HepG2 (cell line): ENCODE measurements around the gene SEC62. TPM values are rescaled to one million over a fixed set of nuclear protein-coding genes. Genes with fewer than 3 reads are reported as not detected.
A peak's percentile ranks its signal among the peaks of the same experiment; 100 is the strongest.

Source experiments
- ATF7-NPFF ChIP-seq: sonication (generic); formaldehyde crosslinking; IDR thresholded peaks from 2 replicates; pipeline ENCODE4 v1.8.1; 2023; ENCODE audit warnings: mild to moderate bottlenecking, low read depth, missing genetic modification reagents, moderate library complexity
- GABPA ChIP-seq, 2 experiments: IDR thresholded peaks; 2 replicates each; pipeline ENCODE4 v1.6.1; 2011 to 2016; ENCODE audit warnings: low read depth in 2 of 2, low read length in 1 of 2, missing biosample characterization in 1 of 2, missing genetic modification characterization in 1 of 2
- KAT7 ChIP-seq: IDR thresholded peaks from 2 replicates; pipeline ENCODE4 v1.6.1; 2018; ENCODE audit warnings: borderline replicate concordance, missing compliant biosample characterization
- MTA1 ChIP-seq: sonication (generic); formaldehyde crosslinking; IDR thresholded peaks from 2 replicates; pipeline ENCODE4 v1.4.0; 2020; ENCODE audit warnings: missing genetic modification reagents, mild to moderate bottlenecking, borderline replicate concordance
- RAD21 ChIP-seq: fragments of 450-650 bp; formaldehyde crosslinking; IDR thresholded peaks from 2 replicates; pipeline ENCODE4 v1.5.0; 2020; ENCODE audit warnings: mild to moderate bottlenecking
- RFXANK ChIP-seq: IDR thresholded peaks from 2 replicates; pipeline ENCODE4 v1.6.1; 2016
- RNF2 ChIP-seq: fragments of 450-650 bp; conservative IDR thresholded peaks from 2 replicates; pipeline ENCODE4 v1.6.1; 2016; ENCODE audit warnings: low read depth
- THYN1 ChIP-seq: sonication (generic); formaldehyde crosslinking; IDR thresholded peaks from 2 replicates; pipeline ENCODE4 v1.8.1; 2023; ENCODE audit warnings: low read depth, mild to moderate bottlenecking, moderate library complexity, missing genetic modification reagents, borderline replicate concordance
- ZNF256 ChIP-seq: sonication (generic); formaldehyde crosslinking; conservative IDR thresholded peaks from 2 replicates; pipeline ENCODE4 v1.4.0; 2020; ENCODE audit warnings: missing genetic modification reagents
- ZNF264 ChIP-seq: sonication (generic); formaldehyde crosslinking; IDR thresholded peaks from 2 replicates; pipeline ENCODE4 v1.4.0; 2020; ENCODE audit warnings: missing genetic modification reagents
- ZNF670 ChIP-seq: sonication (generic); formaldehyde crosslinking; IDR thresholded peaks from 2 replicates; pipeline ENCODE4 v1.8.0; 2022; ENCODE audit warnings: mild to moderate bottlenecking, missing genetic modification reagents, borderline replicate concordance
- ZSCAN22 ChIP-seq: sonication (generic); formaldehyde crosslinking; IDR thresholded peaks from 2 replicates; pipeline ENCODE4 v1.4.0; 2020; ENCODE audit warnings: mild to moderate bottlenecking, missing genetic modification reagents
- polyA plus RNA-seq, 8 experiments: library from polyadenylated mRNA; depleted of rRNA in 3 of 8; stranded (reverse) in 7 of 8; unstranded in 1 of 8; fragments of >200 nt; fragmentation: Illumina TruSeq in 4 of 8; extraction: Trizol in 4 of 8; gene quantifications; 2 replicates each; pipeline versions ENCODE4 v1.2.1 to v1.2.3, GENCODE V29; 2011 to 2016; ENCODE audit warnings: low read depth in 4 of 8, missing spikeins in 1 of 8, mixed read lengths in 1 of 8; ENCODE audit not compliant: insufficient read depth in 1 of 8
- total RNA-seq, 5 experiments: library from RNA; depleted of rRNA; stranded (reverse); fragments of >200 nt; fragmentation: Illumina TruSeq; extraction: Trizol; gene quantifications; 2 replicates each; pipeline ENCODE4 v1.2.3, GENCODE V29; 2016; ENCODE audit warnings: low read depth in 1 of 5
- TF ChIP-seq, protein P1 (sequence below): sonication (generic); formaldehyde crosslinking; IDR thresholded peaks from 2 replicates; pipeline ENCODE4 v1.9.0; 2021; ENCODE audit warnings: missing genetic modification reagents, borderline replicate concordance
- TF ChIP-seq, protein P2 (sequence below): sonication (generic); formaldehyde crosslinking; IDR thresholded peaks from 2 replicates; pipeline ENCODE4 v1.4.0; 2020; ENCODE audit warnings: mild to moderate bottlenecking, missing genetic modification reagents
- TF ChIP-seq, protein P3 (sequence below): sonication (generic); formaldehyde crosslinking; IDR thresholded peaks from 2 replicates; pipeline ENCODE4 v1.4.0; 2020; ENCODE audit warnings: missing genetic modification reagents, borderline replicate concordance

SEC62 gene
- total and polyA plus RNA-seq, 2 of the 13 experiments (the other 11 are each of a cell fraction or from before 2014, with no cell fraction given): 54.0 to 68.7 TPM

DNA sequence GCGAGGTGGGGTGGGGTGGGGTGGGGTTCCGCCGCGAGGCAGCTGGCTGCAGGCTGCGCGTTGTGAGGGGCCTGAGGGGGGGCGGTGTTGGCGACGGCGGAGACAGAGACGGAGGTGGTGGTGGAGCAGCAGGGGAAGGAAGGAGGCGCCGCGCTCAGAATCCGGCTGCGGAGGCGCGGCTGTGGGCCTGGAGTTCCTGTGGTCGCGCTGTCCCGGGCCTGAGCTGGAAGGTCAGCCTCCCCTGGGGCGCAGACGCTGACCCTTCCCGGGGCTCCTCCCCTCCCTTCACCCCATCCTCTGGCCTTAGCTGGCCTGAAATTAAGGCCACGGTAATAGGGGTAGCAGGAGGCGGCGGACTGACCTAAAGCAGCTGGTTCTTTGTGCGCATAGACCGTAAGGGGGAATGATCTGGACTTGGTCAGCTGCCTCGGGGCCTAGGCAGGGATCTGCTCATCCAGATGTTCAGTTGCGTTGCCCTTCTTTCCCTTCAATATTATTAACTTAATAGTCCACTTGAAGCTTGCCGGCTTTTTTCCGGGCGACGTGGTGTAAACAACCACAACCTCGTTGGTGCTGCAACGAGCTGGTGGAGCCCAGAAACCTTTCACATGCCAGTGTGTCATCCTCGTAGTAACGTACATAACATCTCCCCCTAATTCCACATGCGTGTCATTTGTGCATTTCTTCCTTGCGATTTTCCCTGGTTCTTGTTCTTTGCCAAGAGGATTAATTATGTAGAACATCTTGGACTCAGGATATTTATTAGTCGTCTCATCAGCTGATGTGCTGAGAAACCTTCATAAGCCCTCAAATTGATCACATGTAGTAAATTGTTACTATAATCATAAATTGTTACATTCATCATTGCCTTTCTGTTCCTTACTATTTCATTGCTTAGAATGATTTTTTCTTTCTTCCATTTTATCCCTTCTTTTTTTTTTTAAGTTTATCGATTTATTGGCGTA, 626 bp downstream of the SEC62 start (continued):
- TF ChIP-seq ZSCAN22 (CRISPR knock-in tag) (no peak), RFXANK (no peak), ZNF670 (CRISPR knock-in tag) (0 out of 2 replicates have a peak, but pooled peaks have one; percentile 41), RAD21 (CRISPR knock-in tag) (no peak), ZNF264 (CRISPR knock-in tag) (peak; percentile 11), GABPA (IDR thresholded peaks at IDR 0.05; ENCODE audit: low read depth, low read length) (no peak), GABPA (CRISPR knock-in tag; IDR thresholded peaks at IDR 0.05; ENCODE audit: low read depth) (no peak), ZNF256 (CRISPR knock-in tag) (no peak), KAT7 (0 out of 2 replicates have a peak, but pooled peaks have one; percentile 60), MTA1 (CRISPR knock-in tag) (peak; percentile 64; the same call in 1 of the 2 replicates), ATF7-NPFF (CRISPR knock-in tag) (peak; percentile 3; the same call in 1 of the 2 replicates), THYN1 (CRISPR knock-in tag) (no peak), RNF2 (no peak)
- TF ChIP-seq, protein P1, sequence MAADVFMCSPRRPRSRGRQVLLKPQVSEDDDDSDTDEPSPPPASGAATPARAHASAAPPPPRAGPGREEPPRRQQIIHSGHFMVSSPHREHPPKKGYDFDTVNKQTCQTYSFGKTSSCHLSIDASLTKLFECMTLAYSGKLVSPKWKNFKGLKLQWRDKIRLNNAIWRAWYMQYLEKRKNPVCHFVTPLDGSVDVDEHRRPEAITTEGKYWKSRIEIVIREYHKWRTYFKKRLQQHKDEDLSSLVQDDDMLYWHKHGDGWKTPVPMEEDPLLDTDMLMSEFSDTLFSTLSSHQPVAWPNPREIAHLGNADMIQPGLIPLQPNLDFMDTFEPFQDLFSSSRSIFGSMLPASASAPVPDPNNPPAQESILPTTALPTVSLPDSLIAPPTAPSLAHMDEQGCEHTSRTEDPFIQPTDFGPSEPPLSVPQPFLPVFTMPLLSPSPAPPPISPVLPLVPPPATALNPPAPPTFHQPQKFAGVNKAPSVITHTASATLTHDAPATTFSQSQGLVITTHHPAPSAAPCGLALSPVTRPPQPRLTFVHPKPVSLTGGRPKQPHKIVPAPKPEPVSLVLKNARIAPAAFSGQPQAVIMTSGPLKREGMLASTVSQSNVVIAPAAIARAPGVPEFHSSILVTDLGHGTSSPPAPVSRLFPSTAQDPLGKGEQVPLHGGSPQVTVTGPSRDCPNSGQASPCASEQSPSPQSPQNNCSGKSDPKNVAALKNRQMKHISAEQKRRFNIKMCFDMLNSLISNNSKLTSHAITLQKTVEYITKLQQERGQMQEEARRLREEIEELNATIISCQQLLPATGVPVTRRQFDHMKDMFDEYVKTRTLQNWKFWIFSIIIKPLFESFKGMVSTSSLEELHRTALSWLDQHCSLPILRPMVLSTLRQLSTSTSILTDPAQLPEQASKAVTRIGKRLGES (CRISPR knock-in tag): no peak
- TF ChIP-seq, protein P2, sequence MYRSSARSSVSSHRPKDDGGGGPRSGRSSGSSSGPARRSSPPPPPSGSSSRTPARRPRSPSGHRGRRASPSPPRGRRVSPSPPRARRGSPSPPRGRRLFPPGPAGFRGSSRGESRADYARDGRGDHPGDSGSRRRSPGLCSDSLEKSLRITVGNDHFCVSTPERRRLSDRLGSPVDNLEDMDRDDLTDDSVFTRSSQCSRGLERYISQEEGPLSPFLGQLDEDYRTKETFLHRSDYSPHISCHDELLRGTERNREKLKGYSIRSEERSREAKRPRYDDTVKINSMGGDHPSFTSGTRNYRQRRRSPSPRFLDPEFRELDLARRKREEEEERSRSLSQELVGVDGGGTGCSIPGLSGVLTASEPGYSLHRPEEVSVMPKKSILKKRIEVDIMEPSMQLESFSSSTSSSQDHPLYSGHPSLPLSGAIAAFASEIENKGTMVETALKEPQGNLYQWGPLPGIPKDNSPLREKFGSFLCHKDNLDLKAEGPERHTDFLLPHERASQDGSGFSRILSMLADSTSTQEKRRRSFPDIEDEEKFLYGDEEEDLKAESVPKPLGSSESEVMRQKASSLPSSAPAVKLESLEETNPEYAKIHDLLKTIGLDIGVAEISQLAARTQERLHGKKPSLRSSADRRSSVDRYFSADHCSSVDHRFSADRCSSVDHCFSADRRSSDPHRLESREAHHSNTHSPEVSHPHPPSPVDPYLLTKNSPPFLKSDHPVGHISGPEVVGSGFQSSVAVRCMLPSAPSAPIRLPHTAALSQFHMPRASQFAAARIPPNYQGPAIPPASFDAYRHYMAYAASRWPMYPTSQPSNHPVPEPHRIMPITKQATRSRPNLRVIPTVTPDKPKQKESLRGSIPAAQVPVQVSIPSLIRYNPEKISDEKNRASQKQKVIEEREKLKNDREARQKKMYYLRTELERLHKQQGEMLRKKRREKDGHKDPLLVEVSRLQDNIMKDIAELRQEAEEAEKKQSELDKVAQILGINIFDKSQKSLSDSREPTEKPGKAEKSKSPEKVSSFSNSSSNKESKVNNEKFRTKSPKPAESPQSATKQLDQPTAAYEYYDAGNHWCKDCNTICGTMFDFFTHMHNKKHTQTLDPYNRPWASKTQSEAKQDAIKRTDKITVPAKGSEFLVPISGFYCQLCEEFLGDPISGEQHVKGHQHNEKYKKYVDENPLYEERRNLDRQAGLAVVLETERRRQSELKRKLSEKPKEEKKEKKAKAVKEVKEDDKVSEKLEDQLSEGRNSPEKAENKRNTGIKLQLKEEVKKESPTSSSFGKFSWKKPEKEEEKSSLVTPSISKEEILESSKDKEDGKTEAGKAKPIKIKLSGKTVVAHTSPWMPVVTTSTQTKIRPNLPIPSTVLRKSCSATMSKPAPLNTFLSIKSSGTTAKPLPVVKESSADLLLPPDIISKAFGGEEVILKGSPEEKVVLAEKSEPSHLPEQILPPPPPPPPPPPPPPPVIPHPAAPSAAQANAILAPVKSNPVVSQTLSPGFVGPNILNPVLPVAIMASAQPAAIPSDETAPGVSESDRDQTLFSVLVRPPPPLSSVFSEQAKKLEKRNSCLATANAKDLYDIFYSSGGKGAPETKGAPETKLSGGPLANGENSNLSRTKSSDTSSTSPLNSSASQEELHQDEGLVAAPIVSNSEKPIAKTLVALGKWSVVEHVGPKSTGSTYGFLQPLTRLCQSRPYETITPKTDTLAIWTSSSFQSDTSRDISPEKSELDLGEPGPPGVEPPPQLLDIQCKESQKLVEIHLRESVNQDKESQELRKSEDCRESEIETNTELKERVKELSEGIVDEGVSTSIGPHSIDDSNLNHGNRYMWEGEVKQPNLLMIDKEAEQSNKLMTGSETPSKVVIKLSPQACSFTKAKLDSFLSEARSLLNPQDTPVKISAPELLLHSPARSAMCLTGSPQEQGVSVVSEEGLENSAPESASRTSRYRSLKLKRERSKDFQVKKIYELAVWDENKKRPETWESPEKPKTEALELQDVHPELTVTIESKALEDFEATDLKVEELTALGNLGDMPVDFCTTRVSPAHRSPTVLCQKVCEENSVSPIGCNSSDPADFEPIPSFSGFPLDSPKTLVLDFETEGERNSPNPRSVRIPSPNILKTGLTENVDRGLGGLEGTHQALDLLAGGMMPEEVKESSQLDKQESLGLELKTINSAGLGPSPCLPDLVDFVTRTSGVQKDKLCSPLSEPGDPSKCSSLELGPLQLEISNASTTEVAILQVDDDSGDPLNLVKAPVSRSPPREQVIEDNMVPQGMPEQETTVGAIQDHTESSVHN: no peak
- TF ChIP-seq, protein P3, sequence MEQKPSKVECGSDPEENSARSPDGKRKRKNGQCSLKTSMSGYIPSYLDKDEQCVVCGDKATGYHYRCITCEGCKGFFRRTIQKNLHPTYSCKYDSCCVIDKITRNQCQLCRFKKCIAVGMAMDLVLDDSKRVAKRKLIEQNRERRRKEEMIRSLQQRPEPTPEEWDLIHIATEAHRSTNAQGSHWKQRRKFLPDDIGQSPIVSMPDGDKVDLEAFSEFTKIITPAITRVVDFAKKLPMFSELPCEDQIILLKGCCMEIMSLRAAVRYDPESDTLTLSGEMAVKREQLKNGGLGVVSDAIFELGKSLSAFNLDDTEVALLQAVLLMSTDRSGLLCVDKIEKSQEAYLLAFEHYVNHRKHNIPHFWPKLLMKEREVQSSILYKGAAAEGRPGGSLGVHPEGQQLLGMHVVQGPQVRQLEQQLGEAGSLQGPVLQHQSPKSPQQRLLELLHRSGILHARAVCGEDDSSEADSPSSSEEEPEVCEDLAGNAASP (CRISPR knock-in tag): 0 out of 2 replicates have a peak, but pooled peaks have one; percentile 17
